ENCODE results near the gene B4GALT6. TPM values are rescaled to one million over a fixed set of nuclear protein-coding genes. Genes with fewer than 3 reads are reported as not detected.

B4GALT6 gene
- total and polyA plus RNA-seq, 2 of the 4 experiments (the other 2 are of a cell fraction): 1.1 to 3.9 TPM

GRCh38 chr18:31647127-31647753, 37.1 kb downstream of the B4GALT6 start:
- Histone ChIP-seq H4K20me1 (ENCODE audit: insufficient read depth, low read length) (no peaks in the 10 kb centered on the region), H3K4me2 (ENCODE audit: low read depth, low read length) (no peak overlapping the region), H3K36me3 (ENCODE audit: control insufficient read depth, insufficient read depth, low read length) (no peaks in the 10 kb centered on the region), H2BK120ac (ENCODE audit: low read depth, low read length) (no peak overlapping the region), H2BK5ac (ENCODE audit: low read depth, low read length, poor library complexity, severe bottlenecking) (no peak overlapping the region), H2AK5ac (ENCODE audit: low read depth, low read length) (no peak overlapping the region), H2BK20ac (ENCODE audit: low read depth, low read length) (no peak overlapping the region), H3K27me3 (ENCODE audit: control insufficient read depth, insufficient read depth, low read length) (no peaks in the 10 kb centered on the region), H4K8ac (ENCODE audit: low read depth in 2 of 2, low read length in 2 of 2) (no peak overlapping the region), H3K18ac (ENCODE audit: low read depth, low read length) (no peak overlapping the region), H3K4me1 (ENCODE audit: control insufficient read depth, insufficient read depth, low read length) (no peaks in the 10 kb centered on the region), H4K91ac (ENCODE audit: insufficient read depth, low read depth, low read length) (no peak overlapping the region), H3K4ac (ENCODE audit: low read depth, low read length) (no peak overlapping the region), H3K56ac (ENCODE audit: extremely low read depth, insufficient read depth, low read length) (no peak overlapping the region), H2BK15ac (ENCODE audit: low read depth, low read length) (no peak overlapping the region), H3K27ac (ENCODE audit: insufficient read depth, low read length) (no peak overlapping the region), H3K9me1 (ENCODE audit: insufficient read depth, low read length) (no peaks in the 10 kb centered on the region), H2AFZ (replicated peaks; ENCODE audit: low read length, poor library complexity) (no peak overlapping the region), H3K79me1 (ENCODE audit: low read depth in 1 of 2, low read length in 2 of 2) (no peaks in the 10 kb centered on the region), H4K5ac (ENCODE audit: low read depth, low read length) (no peak overlapping the region), H3K4me3 (ENCODE audit: insufficient read depth, low read depth, low read length) (no peak overlapping the region), H3K14ac (replicated peaks; ENCODE audit: low read depth, low read length) (no peak overlapping the region), H2AK9ac (replicated peaks; ENCODE audit: low read depth, low read length, poor library complexity) (no peak overlapping the region), H3K9me3 (ENCODE audit: control insufficient read depth, insufficient read depth, low read length) (no peaks in the 10 kb centered on the region), H3K23ac (ENCODE audit: low read depth, low read length) (no peak overlapping the region), H3K9ac (ENCODE audit: low read depth, low read length) (no peak overlapping the region)
- DNase-seq (no peak), ATAC-seq (ENCODE audit: low read depth) (no peak)
- ChIA-PET POLR2A (ENCODE audit: unreplicated experiment) (no interaction called here), CTCF (no interaction called here)
- WGBS, 2 experiments (ENCODE audit: extremely low coverage in 2 of 2, insufficient read length in 1 of 2): 75% methylated on average over 1 of the region's 4 CpGs; no CpG with 5 or more reads in 1 of the 2 experiments
- no TSS peak for BruUV-seq (replicated peaks)
- TF ChIP-seq CHD1 (IDR thresholded peaks at IDR 0.05; ENCODE audit: low read depth, low read length): no peak
- no peak for TF ChIP-seq RCOR1 (IDR thresholded peaks at IDR 0.05; ENCODE audit: insufficient replicate concordance, low read length)
- no peak for TF ChIP-seq ELK1 (IDR thresholded peaks at IDR 0.05; ENCODE audit: borderline replicate concordance, low read depth, low read length)
- no peak for TF ChIP-seq FOS (IDR thresholded peaks at IDR 0.05; ENCODE audit: low read depth, low read length)
- TF ChIP-seq SMC3 (IDR thresholded peaks at IDR 0.05; ENCODE audit: low read depth, low read length): no peak
- no peak for TF ChIP-seq BHLHE40 (IDR thresholded peaks at IDR 0.05; ENCODE audit: low read depth, low read length)
- TF ChIP-seq CEBPB (IDR thresholded peaks at IDR 0.05; ENCODE audit: low read depth, low read length): no peak
- no peak for TF ChIP-seq MAFK (IDR thresholded peaks at IDR 0.05; ENCODE audit: low read depth, low read length)
- TF ChIP-seq, protein P1, sequence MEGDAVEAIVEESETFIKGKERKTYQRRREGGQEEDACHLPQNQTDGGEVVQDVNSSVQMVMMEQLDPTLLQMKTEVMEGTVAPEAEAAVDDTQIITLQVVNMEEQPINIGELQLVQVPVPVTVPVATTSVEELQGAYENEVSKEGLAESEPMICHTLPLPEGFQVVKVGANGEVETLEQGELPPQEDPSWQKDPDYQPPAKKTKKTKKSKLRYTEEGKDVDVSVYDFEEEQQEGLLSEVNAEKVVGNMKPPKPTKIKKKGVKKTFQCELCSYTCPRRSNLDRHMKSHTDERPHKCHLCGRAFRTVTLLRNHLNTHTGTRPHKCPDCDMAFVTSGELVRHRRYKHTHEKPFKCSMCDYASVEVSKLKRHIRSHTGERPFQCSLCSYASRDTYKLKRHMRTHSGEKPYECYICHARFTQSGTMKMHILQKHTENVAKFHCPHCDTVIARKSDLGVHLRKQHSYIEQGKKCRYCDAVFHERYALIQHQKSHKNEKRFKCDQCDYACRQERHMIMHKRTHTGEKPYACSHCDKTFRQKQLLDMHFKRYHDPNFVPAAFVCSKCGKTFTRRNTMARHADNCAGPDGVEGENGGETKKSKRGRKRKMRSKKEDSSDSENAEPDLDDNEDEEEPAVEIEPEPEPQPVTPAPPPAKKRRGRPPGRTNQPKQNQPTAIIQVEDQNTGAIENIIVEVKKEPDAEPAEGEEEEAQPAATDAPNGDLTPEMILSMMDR (conservative IDR thresholded peaks at IDR 0.05; ENCODE audit: low read depth, low read length): no peak
- TF ChIP-seq POLR2A (IDR thresholded peaks at IDR 0.05; ENCODE audit: low read depth, low read length): no peak
- TF ChIP-seq RAD21 (IDR thresholded peaks at IDR 0.05; ENCODE audit: low read length): no peak
- TF ChIP-seq, protein P2, sequence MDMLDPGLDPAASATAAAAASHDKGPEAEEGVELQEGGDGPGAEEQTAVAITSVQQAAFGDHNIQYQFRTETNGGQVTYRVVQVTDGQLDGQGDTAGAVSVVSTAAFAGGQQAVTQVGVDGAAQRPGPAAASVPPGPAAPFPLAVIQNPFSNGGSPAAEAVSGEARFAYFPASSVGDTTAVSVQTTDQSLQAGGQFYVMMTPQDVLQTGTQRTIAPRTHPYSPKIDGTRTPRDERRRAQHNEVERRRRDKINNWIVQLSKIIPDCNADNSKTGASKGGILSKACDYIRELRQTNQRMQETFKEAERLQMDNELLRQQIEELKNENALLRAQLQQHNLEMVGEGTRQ (IDR thresholded peaks at IDR 0.05; ENCODE audit: low read depth, low read length): no peak
- TF ChIP-seq NFE2L2 (IDR thresholded peaks at IDR 0.05; ENCODE audit: low read depth, low read length): no peak
- no peak for TF ChIP-seq RFX5 (IDR thresholded peaks at IDR 0.05; ENCODE audit: low read depth, low read length)
- in situ Hi-C loops (cut with MboI; ENCODE audit: low sequenced_read_pairs) (no loop called here), dilution Hi-C loops (cut with HindIII; ENCODE audit: low sequenced_read_pairs, unreplicated experiment) (no loop called here), intact Hi-C loops (cut with micrococcal nuclease) (no loop called here)
